Right kidney (tissue), 1 donor: ENCODE measurements around the gene TGFBR1.

Experiments
- DNase-seq: peaks from one replicate; pipeline ENCODE4 v3.0.0-alpha.2; 2016

Gene TGFBR1

DNA sequence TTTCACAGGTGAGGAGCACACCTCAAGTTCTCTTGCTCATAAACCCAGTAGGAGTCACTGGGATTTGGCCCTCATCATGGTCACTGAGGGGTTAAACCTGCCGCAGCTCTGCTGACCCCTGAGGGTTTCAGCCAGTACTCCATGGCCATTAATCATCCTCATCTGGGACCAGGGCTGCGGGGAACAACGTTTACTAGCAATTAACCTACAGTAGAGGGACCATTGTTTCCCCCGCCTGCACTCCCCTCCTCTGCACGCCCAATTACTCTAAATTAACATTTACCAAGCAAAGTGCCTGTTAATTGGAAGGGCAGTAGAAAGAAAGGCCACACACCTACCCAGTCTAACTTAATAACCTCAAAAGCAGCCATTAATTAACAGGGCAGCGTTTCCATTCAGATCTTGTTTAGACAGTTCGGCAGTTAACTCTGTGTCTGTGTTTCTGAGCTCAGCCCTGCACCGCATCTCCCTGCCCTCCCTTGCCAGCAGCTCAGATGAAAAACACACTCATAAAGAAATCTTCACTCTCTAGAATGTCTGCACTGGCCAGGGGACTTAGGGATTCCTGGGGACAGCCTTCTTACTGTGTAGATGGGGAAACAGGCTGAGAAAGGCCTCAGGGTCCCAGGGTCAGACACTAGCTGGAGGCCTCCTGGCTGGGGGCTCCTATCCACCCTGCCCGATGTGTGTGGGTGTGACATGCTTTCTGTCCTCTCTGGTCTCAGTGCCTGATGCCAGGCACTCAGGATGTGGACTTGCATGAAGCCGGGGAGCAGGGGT is 65.3 kb downstream of the TGFBR1 start:
- DNase-seq, result peak; percentile 51

DNA sequence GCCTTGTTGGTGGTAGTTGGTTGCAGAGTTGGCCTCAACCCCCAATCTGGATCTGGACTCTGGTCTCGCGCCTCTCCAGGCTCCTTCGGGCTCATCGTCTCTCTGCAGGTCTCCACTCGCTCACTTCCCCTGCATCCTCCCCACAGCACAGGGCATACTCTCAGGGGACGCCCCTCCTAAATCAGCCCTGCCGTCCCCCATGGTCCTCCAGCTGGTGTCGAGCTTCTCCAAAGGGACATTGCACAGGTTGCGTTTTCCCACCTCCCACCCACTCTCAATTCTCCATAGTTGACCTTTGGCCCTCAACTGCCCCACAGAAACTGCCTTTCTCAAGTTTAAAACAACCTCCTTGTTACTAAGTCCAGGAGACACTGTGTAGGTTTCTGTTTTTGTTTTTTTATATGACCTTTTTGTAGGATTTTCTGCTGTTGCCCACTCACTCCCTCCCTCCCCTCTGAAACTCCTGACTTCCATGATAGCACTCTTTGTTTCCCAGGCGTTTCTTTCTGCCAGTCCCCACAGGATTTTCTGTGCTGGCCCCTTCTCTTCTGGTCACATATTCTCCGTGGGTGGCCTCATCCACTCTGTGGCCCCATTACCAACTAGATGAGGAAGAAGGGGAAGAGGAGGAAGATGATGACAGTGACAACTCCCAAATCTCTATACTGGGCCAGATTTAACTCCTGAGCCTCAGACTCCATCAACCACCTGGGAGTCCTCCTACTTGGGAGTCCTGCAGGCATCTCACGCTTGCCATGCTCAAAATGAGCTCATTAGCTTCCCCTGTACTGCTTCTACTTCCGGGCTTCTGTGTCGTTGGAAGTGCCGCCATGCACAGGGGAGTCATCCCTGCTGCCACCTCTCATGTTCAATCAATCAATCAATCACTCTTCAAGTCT is 66.6 kb downstream of the TGFBR1 start:
- DNase-seq, result peak; percentile 24

DNA sequence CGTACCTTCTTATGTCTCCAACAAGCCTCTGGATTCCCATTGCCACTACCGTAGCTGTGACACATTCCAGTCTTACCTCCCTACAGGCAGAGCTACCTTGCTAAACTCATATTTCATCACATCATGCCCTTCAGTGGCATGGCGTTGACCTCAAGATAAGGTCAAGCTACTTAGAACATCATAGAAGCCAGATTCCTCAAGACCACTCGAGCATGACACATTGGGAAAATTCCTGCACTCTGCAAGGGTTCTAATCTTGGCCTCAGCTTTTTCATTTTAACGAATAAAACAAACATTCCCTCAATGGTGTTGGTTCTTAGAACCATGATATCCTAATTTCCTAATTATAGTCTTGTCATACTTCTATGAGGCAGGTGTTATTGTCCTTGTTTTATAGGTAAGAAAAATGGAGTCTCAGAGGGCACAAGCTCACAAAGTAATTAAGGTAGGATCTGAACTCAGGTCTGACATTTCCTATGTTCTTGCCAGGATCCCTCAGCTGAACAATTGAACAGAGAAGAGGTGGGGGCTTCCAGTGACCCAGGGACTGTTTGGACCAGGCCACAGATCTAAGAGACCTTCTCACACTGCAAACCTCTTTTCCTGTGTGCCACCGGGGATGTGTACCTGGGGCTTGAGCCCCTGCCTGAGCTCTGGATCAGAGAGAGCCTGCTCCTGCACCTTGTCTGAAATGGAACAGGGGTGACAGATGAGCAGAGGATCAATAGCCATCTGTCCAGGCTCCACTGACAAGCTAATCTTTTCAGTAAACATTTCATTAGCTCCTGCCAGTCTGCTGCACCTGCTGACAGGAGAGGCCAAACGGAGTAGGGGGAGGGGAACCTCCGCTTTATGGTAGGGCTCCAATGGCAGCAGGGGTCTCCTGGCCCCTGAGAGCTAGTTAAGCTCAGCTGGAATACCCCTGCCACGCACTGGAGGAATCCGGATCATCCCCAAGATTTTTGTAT is 67.5 kb downstream of the TGFBR1 start:
- no peak for DNase-seq

DNA sequence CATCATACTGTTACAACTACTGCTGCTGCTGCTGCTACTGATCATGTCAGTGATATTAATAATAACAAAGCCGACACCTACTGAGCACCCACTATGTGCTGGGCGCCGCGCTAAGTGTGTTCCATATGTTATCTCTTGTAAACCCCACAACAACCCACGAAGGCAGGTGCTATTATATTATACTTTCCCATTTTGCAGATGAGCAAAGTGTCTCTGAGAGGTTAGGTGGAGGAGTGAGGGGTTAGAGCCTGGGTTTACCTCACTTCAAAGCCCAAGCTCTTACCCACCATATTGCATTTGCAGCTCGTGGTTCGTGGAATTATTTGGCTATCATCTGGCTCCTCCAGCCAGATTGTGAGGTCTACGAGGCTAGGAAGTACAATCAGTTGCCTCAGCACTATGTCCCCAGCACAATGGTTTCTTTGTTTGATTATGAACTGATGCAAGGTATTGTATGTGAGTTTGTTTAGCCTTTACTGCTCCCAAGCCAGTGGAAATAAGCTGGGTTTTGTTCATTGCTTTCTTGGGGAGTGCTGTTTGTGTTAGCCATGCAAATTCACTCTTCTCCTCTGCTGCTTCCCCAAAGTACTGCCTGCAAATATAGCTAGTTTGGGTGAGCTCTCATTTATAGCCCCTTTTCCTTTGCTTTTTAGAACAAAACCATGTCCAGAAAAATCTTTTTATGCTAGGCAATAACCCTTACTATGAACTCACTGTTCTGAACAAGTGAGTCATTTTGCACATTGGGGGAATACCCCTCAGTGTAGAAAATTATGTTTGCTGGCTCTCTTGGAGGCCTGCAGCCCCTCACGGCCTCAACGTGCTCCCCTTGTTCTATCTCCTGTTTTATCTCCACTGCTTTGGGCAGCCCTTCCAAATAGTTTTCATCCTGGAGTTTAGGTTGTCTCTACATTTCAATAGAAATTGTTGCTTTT is 68.9 kb downstream of the TGFBR1 start:
- no peak for DNase-seq

DNA sequence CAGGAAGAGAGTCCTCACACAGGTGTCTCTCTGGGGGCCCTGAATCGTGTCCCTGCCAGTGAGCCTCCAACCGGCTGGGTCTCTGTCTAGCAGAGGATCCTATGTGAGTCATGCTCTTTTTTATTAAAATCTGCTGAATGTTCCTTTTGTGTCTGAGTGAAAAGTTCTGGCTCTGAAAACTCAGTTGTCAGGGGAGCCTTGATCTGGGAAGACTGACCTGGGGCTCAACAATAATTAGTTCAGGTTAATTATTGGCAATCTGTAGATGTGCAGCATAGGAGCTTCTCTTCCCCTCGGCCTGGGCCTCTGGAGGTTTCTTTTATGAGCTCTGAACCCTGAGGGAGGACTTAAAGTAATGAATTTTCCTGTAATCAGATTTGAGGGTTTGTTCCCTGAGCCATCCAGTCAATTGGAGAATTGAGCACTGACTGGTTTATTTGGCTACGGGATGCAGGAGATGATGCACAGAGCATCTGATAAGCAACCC is 71.7 kb downstream of the TGFBR1 start:
- DNase-seq, result peak; percentile 20

DNA sequence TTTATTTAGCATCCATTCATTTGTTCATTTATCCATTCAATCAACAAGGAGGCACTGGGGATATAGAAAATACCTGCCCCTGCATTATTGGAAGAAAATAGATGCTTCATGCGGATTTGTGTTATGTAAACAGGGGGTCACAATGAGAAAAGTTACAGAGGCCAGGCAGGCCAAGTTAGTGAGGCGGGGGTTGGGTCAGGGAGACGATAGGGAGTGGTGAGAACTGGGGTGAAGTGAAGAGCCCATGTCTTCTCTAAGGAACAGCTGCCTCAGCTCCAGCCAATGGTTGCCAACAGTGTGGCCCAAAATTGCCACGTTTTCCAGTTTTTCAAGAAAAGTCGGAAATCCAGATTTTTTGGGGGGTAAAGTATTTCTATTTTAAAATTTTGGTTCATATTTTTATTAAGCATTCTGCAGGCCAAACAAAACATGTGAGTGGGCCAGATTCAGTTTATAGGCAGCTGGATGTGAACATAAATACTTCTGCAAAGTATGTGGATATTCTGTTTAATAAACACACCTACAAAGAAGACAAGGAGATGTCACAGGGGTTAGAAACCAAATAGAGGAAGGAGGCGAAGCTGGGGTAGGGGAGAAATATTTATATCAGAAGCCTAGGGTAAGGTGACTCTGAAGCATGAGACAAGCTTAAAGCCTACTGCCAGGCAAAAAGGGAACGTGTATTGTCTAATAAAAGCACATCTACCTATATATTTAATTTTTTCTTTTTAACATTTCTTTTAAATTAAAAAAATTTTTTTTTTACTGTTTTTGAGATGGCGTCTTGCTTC is 72.9 kb downstream of the TGFBR1 start:
- DNase-seq, result no peak

DNA sequence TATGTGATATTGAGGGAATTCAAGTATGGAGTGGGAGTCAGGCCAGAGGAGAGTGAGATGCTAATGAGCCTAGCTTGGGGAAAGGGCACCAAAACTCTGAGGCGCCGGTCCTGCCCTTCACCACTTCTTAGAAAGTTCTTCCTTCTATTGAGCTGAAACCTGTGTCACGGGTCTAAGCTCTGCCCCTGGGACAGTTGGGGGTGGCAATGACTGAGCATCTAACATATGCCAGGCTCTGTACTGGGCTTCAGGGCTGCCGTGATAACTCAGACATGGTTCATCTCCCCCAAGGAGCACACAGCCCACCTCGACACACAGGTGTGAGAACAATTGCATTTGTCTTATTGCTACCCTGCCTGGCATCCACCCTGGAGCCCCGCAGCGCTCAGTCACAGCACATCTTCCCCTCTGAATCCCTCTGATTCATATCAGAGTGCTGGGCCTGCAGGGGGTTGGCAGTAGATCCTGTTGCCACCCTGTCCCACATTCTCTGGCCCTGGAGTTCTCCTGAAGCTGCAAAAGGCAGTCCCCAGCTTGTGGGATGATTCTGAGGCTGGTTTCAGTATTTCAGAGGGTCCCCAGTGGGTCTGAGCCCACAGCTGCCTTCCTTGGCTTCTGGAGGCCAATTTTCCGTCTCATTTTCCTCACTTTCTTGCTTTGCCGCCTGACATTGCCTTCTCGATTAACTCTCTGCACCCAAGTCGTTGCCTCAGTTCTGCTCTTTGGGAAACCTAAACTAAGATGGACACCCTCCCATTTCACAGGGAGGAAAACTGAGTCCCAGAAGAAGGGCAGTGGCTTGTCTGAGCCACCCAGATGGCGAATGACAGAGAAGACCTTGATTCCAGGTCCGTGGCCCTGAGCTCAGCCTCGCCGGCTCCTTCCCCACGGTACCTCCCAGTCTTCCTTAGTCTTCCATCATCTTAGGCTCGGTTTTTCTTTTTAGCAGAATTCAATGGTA is 74.3 kb downstream of the TGFBR1 start:
- DNase-seq, result no peak

DNA sequence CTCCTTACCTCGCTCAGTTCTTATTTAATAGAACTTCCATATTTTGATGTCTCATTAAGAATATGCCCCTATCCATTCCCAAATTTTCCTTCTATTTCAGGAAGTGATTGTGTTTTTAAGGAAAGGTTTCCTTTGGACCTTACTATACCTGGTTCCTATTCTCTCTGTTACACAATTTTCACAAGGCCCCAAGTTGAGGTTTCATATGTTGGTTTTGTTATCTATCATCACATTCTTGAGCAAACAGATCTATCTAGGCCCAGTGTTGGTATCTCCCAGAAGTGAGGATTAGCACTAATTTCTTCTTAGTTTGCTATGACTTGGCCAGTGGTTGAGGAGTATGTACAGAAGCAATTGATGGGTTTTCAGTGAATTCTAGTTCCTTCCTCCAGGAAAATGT is 75.3 kb downstream of the TGFBR1 start:
- no peak for DNase-seq

DNA sequence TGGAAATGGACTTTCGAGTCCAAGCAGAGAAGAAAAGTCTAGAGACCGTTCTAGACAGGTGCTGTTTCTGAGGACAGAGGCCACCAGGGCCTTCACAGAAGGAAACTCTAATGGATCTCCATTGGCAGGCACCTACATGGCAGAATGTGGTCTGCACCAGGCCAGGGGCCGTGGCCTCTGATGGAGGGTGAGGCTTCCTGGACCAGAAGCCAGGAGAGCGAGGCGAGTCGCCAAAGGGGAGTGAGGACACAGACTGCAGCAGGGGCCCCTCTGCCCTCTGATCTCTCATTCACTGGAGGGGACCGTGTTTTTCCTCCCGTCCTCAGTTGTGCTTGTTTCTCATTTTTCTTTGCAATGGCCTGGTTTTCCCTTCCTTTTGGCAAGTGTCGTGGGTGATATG is 75.7 kb downstream of the TGFBR1 start:
- no peak for DNase-seq

DNA sequence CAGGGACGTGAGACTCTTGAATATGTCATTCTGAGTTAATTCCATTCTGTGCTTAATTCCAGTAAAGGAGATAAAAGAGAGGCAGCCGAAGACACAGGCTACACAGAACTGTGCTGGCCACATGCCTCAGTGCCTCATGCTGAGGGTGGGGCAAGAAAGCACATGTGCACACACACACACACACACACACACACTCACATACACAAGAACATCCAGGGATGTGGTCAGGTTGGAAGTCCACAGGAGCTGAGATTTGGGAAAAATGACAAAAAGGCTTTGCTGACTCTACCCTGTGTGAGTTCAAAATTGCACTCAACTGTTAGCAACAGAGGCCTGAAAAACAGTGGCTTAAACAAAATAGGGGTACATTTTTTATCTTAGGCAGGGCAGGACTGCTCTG is 76.3 kb downstream of the TGFBR1 start:
- DNase-seq, result no peak

DNA sequence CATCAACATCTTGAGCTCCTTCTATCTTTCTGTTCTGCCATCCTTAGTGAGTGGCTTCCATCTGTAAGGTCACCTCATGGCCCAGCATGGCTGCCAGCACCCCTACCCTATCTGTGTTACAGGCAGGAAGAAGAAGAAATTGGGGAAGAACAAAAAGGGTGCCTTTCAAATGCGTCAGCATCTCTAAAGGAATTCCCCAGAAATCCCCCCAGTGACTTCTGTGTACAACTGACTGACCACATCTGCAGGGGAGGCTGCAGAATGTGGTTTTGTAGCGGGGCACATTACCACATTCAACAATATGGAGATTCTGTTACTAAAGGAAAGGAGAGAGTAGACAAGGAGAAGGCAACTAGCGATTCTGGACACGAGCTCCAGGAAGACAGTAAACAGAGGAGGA is 76.7 kb downstream of the TGFBR1 start:
- no peak for DNase-seq

DNA sequence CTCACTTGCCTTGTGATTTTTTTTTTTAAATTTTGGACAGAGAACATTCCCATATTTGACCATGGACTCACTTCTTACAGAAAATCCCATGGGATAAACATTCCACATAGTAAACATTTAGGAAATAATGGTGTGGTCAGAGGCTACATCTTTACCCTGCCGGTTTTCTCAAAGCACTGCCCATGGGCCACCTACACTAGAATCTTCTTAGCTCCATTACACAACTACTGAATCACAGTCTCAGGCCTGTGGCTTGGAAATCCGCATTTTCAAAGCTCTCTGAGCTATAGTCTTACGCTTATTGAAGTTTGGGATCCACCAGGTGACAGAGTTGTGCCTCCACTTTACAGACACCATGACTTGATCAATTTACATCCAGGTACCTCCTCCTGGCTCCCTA is 77.4 kb downstream of the TGFBR1 start:
- no peak for DNase-seq

DNA sequence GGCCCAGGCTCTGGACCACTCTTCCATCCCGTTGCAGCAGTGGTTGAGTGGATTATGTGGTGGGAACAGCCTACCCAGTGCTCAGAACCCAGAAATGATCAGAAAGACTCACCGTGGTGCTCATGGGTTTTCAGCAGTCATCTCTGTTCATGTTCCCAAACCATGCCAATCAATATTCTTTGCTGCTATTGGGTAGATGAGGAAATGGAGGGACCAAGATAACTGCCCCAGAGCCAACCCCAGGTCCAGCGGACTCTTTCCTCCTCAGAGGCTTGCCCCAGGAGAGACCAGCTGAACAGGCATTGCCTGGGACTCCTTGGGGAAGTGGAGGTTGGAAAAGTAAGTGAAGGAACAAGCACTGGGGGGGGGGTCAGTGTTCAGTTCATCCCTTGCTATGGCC is 78.7 kb downstream of the TGFBR1 start:
- DNase-seq, result no peak

DNA sequence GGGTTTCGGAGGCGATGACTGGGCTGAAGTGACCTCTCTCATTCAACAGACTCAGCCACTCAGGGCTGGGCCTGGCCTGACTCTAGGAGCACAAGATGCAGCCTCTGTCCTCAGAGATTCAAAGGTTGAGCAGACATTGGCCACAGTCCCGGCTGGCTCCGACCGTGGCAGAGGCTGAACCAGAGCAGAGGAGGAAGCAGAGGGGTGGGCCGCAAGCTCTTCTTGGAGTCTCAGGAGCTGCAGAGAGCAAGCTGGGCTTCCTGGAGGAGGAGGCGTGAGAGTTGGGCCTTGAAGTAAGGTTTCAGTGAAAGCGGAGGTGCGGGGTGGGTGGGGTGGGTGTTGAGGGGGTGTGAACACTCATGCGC is 79.2 kb downstream of the TGFBR1 start:
- DNase-seq, result no peak

DNA sequence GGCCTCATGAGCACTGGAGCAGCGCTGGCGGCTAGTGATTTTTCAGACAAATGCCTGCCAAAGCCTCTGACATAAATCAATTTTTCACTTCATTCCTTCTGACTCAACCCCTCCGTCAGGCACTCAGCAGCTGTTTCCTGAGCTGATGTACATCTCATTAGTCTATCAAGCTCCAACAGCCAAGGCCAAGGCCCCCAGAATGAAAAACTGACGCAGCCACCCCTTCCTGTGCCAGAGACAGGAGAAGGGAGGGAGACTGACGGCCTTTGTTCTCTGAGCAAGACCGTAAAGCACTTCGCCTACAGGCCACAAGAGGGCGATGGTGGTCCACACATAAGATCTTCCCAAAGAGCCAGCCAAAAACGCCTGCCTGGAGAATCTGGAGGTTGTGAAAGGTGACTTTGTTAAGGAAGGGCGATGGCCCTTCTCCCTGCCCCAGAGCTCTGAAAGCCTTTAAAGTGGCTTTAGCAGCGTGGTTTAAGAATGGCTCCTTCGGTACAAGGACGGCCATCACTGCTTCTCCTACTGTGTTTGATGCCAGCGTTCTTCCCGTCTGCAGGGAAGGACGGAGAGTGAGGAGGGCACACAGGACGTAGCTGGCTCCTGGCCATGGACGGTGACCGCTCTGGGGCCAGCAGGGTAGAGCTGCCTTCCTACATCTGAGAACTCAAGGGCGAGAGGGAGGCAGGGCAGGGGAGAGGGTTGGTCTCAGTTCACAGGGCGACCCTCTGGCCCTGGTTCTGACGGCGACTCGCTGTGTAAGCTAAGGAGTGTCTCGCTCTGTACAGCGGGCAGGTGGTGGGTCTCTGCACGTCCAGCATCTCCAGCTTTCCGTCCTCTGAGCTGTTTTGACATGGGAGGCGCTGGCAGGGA is 79.8 kb downstream of the TGFBR1 start:
- peak; percentile 80 for DNase-seq

DNA sequence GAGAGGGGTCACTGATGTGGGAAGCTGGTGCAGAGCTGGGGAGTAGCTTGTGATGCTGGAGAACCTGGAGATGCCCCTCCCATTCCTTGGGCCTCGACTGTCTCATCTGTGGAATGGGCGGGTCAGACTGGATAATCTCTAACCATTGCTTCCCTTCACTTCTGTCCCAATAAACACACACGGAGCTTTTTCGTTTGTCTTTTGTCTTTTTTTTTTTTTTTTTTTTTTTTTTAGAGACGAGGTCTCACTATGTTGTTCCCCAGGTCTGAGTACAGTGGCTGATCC is 80.4 kb downstream of the TGFBR1 start:
- DNase-seq, result no peak

DNA sequence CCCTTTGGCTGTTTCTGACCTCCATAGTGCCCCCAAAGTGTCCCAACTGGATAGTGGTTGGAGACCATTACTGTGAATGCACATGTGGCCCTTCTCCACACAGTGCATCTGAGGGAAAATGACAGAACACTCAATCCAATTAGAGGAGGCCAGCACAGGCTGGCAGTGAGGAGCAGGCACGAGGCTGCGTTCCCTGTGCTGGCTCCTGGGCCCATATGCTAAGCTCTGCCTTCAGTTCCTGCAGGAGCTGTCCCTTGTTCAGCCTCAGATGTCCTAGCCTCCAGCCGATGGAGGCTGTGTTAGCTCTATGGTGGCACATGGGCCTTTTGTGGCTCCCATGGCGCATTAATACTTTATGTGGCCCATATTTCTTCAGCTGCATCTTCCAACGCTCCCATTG is 81.0 kb downstream of the TGFBR1 start:
- DNase-seq, result no peak

DNA sequence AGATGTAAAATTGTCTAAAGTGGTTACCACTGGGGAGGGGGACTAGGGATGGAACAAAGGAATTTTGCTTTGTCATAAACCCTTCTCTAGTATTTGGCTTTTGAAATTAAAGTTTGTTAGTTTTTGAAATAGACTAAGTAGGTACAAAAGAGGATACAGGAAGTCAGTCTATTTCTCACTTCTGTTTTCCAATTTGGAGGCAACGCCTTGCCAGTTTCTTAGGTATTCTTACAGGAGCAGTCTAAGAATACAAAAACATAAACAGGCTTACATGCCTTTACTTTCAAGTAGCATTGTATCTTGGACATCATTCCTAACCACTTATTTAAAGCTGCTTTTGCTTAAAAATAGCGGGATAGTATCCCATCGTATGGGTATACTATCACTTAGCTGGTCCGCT is 82.4 kb downstream of the TGFBR1 start:
- no peak for DNase-seq
